Esophagus (tissue), 2 donors: ENCODE data around the gene KRT35. TPM values are rescaled to one million over a fixed set of nuclear protein-coding genes. Genes with fewer than 3 reads are reported as not detected.

Experiments used
- H3K27ac ChIP-seq, 2 donors: one replicate each; pipeline ENCODE4 v1.5.1; 2013; ENCODE audit warnings: low read depth in 2 of 2, mild to moderate bottlenecking in 2 of 2, inconsistent platforms in 1 of 2, low read length in 1 of 2, moderate library complexity in 1 of 2
- H3K27me3 ChIP-seq, 2 donors: one replicate each; pipeline ENCODE4 v1.6.1; 2013; ENCODE audit warnings: low read length in 2 of 2, control low read depth in 1 of 2, mild to moderate bottlenecking in 1 of 2; ENCODE audit not compliant: insufficient read depth in 2 of 2, control insufficient read depth in 1 of 2
- H3K36me3 ChIP-seq, 2 donors: one replicate each; pipeline ENCODE4 v1.6.1; 2013; ENCODE audit warnings: low read length in 1 of 2; ENCODE audit not compliant: control insufficient read depth in 2 of 2, insufficient read depth in 2 of 2
- H3K4me1 ChIP-seq, 2 donors: one replicate each; pipeline ENCODE4 v1.6.1; 2013; ENCODE audit warnings: low read length in 1 of 2; ENCODE audit not compliant: control insufficient read depth in 2 of 2, insufficient read depth in 2 of 2
- H3K4me3 ChIP-seq, 2 donors: one replicate each; pipeline ENCODE4 v1.5.1; 2013; ENCODE audit warnings: low read length in 2 of 2, mild to moderate bottlenecking in 2 of 2, low read depth in 1 of 2, moderate library complexity in 1 of 2
- H3K9me3 ChIP-seq, 2 donors: one replicate each; pipeline ENCODE4 v1.6.1; 2013; ENCODE audit warnings: mild to moderate bottlenecking in 2 of 2, low read depth in 1 of 2, low read length in 1 of 2, moderate library complexity in 1 of 2; ENCODE audit not compliant: control insufficient read depth in 2 of 2, insufficient read depth in 1 of 2
- WGBS, 2 donors: extraction: QIAGEN DNeasy Blood & Tissue Kit; methylation state at CpG; one replicate each; pipeline ENCODE4 v1.1.7; 2013; 5-methylcytosine and 5-hydroxymethylcytosine counted together
- polyA plus RNA-seq, 2 donors: library from polyadenylated mRNA; stranded (reverse); fragments of 200-250 nt; gene quantifications; one replicate each; pipeline ENCODE4 v1.2.3, GENCODE V29; 2013
- donor health status: healthy with polysubstance abuse.
- donor health status: Bipolar disorder and iron deficiency.

KRT35 gene
- polyA plus RNA-seq, 2 donors: not detected

DNA sequence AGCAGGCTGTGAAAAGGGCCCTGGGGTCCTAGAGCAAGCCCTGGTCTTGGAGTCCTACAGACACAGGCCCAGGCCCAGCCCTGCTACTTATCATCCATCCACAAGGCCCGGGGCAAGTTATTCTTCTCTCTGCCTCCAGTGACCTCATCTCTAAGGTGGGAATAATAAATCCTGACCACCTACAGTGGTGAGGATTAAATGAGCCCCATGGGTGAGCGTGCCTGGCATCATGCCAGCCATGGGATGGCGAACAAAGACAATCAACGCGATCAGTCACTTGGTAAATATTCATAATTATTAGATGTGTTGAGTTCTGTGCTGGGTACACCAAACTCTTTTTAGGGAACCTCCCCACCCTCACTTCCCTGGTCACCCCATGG is 32.2 kb upstream of the KRT35 start:
- Histone ChIP-seq H3K36me3 (peaks cover 0 to 17% of the 10 kb centered on the region in 2 donors), H3K9me3 (no peaks in the 10 kb centered on the region), H3K27me3 (no peaks in the 10 kb centered on the region), H3K4me3 (peak overlapping the region; percentile 9 to 18), H3K27ac (peak overlapping the region; percentile 87 to 98), H3K4me1 (peaks cover 0 to 2% of the 10 kb centered on the region in 2 donors)
- 40 to 55% methylated on average over 5 of the region's 5 CpGs for WGBS, 2 donors

DNA sequence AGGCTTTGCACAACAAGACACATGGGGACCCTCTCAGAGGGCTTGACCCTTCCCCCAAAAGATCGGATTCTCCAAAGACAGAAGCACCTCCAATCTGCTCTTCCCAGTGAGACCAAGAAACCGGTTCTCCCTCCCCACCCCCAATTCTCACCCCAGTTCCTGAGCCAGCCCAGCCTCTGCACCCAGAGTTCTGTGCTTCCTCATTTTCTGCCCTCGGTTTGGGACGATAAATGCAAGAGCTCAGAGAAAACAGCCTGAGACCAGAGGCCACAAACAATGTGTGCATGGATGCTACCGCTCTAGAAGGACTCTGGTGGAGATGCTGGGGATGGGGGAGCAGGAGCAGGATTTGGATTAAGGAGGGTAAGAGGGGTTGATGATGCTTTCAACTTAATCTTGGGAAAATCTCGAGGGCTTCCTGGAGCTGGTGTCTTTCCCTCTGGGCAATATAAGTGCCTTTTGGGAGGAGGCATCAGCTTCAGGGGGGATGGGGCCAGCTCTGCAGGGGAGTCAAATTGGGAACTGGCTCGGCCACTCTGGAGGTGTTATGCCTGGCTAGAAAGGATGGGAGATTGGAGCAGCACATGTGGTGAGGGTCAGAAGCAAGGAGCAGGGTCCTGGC is 31.7 kb upstream of the KRT35 start:
- peak overlapping the region; percentile 87 to 98 for H3K27ac ChIP-seq
- H3K36me3 ChIP-seq: peaks cover 0 to 17% of the 10 kb centered on the region in 2 donors
- no peaks in the 10 kb centered on the region for H3K9me3 ChIP-seq
- no peaks in the 10 kb centered on the region for H3K27me3 ChIP-seq
- 34 to 37% methylated on average over 7 of the region's 7 CpGs for WGBS, 2 donors
- H3K4me1 ChIP-seq: peaks cover 0 to 2% of the 10 kb centered on the region in 2 donors
- peak overlapping the region; percentile 9 to 18 for H3K4me3 ChIP-seq

DNA sequence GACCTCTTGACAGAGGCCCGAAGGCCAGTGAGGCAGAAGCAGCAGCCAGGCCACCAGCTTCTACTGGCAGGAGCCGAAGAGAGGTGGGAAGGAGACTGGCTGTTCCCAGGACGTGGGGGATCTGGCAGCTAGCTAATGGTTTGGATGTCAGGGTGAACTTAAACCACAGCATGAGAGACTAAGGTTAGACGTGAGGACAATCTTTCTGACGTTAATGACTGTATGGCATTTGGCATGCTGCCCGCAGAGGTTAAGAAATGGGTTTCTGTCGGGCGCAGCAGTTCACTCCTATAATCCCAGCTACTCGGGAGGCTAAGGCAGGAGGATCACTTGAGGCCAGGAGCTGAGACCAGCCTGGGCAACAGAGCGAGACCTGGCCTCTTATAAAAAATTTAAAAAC is 30.8 kb upstream of the KRT35 start:
- H3K4me3 ChIP-seq: peak overlapping the region; percentile 23 to 30
- 48 to 57% methylated on average over 10 of the region's 10 CpGs for WGBS, 2 donors
- peaks cover 0 to 4% of the 10 kb centered on the region in 2 donors for H3K4me1 ChIP-seq
- peak overlapping the region; percentile 87 to 98 for H3K27ac ChIP-seq
- no peaks in the 10 kb centered on the region for H3K9me3 ChIP-seq
- peaks cover 0 to 12% of the 10 kb centered on the region in 2 donors for H3K36me3 ChIP-seq
- no peaks in the 10 kb centered on the region for H3K27me3 ChIP-seq

DNA sequence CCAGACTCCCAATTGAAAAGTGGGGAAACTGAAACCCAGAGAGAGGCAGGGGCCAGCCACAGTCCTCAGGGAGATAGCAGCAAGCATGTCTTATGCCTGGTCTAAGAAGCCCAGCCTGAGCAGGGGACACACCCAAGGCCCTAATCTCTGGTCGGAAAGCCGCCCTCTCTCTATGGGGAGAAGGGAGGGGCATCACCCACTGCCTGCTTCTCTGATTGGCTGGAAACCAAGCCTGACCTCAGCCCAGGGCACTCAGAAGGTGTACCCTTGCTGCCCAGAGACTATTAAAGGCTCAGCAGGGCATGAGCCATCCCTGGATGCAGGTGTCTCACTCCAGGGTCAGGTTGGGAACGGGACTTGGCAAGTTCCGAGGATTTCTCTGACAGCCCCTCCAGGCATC is 30.2 kb upstream of the KRT35 start:
- peaks cover 0 to 4% of the 10 kb centered on the region in 2 donors for H3K4me1 ChIP-seq
- peak overlapping the region; percentile 87 to 98 for H3K27ac ChIP-seq
- no peaks in the 10 kb centered on the region for H3K9me3 ChIP-seq
- WGBS, 2 donors: 44 to 73% methylated on average over 4 of the region's 4 CpGs
- H3K27me3 ChIP-seq: no peaks in the 10 kb centered on the region
- peaks cover 0 to 7% of the 10 kb centered on the region in 2 donors for H3K36me3 ChIP-seq
- H3K4me3 ChIP-seq: peak overlapping the region; percentile 23 to 30

GRCh38 chr17:41510251-41511065 is 29.5 kb upstream of the KRT35 start:
- WGBS, 2 donors: 48 to 55% methylated on average over 7 of the region's 7 CpGs
- peaks cover 0 to 4% of the 10 kb centered on the region in 2 donors for H3K4me1 ChIP-seq
- no peaks in the 10 kb centered on the region for H3K27me3 ChIP-seq
- H3K27ac ChIP-seq: peak overlapping the region; percentile 87 to 98
- H3K36me3 ChIP-seq: peaks cover 0 to 3% of the 10 kb centered on the region in 2 donors
- no peaks in the 10 kb centered on the region for H3K9me3 ChIP-seq
- H3K4me3 ChIP-seq: peak overlapping the region; percentile 7 to 14

GRCh38 chr17:41507315-41507880 is 26.4 kb upstream of the KRT35 start:
- peaks cover 0 to 6% of the 10 kb centered on the region in 2 donors for H3K36me3 ChIP-seq
- H3K9me3 ChIP-seq: no peaks in the 10 kb centered on the region
- peak overlapping the region; percentile 94 to 97 for H3K27ac ChIP-seq
- H3K27me3 ChIP-seq: no peaks in the 10 kb centered on the region
- peaks cover 0 to 4% of the 10 kb centered on the region in 2 donors for H3K4me1 ChIP-seq
- WGBS, 2 donors: 26 to 37% methylated on average over 10 of the region's 10 CpGs
- H3K4me3 ChIP-seq: peak overlapping the region; percentile 8 to 9

GRCh38 chr17:41505809-41506767 is 25.1 kb upstream of the KRT35 start:
- H3K27ac ChIP-seq: peak overlapping the region; percentile 94 to 97
- H3K4me3 ChIP-seq: peak overlapping the region in 1 of 2 donors; percentile 70
- H3K36me3 ChIP-seq: peaks cover 0 to 10% of the 10 kb centered on the region in 2 donors
- 58 to 60% methylated on average over 14 of the region's 14 CpGs for WGBS, 2 donors
- no peaks in the 10 kb centered on the region for H3K9me3 ChIP-seq
- H3K4me1 ChIP-seq: peaks cover 0 to 4% of the 10 kb centered on the region in 2 donors
- H3K27me3 ChIP-seq: no peaks in the 10 kb centered on the region

DNA sequence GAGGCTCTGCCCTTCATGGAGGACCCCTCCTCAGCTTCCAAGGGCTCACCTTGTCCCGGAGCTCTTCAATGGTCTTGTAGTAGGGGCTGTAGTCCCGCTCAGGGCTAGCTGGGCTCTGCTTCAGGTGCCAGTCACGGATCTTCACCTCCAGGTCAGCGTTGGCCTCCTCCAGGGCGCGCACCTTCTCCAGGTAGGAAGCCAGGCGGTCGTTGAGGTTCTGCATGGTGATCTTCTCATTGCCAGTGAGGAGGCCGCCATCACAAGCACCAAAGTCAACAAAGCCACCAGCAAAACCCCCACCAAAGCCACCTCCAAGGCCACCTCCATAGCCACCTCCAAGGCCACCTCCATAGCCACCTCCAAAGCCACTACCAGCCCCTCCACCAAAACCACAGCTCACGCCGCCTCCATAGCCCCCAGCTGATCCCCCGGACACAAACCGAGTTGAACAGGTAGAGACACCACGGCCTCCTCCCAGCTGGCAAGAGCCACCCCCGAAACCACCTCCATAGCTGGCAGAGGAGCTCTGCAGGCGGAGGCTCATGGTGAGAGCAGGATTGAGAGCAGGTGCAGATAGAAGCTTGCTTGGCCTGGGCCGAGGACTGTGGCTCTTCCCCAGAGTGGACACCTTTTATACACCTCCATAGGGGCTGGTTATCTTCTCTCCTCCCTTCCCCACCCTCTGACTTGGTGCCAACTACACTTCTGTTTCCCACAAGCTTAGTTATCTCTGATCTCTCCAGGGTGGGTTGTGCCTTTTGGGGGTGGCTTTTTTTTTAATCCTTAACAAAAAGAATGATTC is 24.3 kb upstream of the KRT35 start, which contains the start of gene KRT13:
TSS of gene KRT13 (minus strand) at position 606 of the 802 bp plus-strand sequence. CDS start at position 544, 62 bp downstream.
- H3K36me3 ChIP-seq: peaks cover 0 to 10% of the 10 kb centered on the region in 2 donors
- no peaks in the 10 kb centered on the region for H3K9me3 ChIP-seq
- WGBS, 2 donors: 62 to 69% methylated on average over 17 of the region's 17 CpGs
- peak within 1 kb of the TSS; percentile 64 to 70 for H3K4me3 ChIP-seq
- H3K27me3 ChIP-seq: no peaks in the 10 kb centered on the region
- H3K27ac ChIP-seq: peak within 1 kb of the TSS; percentile 94 to 97
- H3K4me1 ChIP-seq: peaks cover 0 to 4% of the 10 kb centered on the region in 2 donors
